Peyer's patch (tissue), 4 donors: ENCODE measurements around the gene ZNF385A.

Experiments used
- CTCF ChIP-seq, 6 experiments: fragments of 450-650 bp in 4 of 6; fragments of 200-600 bp in 2 of 6; sonication (generic) in 1 of 6; IDR thresholded peaks; one replicate each; pipeline ENCODE4 v1.5.1; 2017 to 2019; ENCODE audit warnings: antibody characterized with exemption in 6 of 6, mild to moderate bottlenecking in 3 of 6, moderate library complexity in 1 of 6
- POLR2A ChIP-seq, 2 donors: fragments of 450-650 bp; IDR thresholded peaks; one replicate each; pipeline ENCODE4 v1.5.1; 2017; ENCODE audit warnings: antibody characterized with exemption in 2 of 2, mild to moderate bottlenecking in 2 of 2, moderate library complexity in 2 of 2

GRCh38 chr12:54419088-54419887 lies 34.8 kb upstream of the ZNF385A start, which contains the start of gene ITGA5:
- TF ChIP-seq POLR2A (IDR thresholded peaks at IDR 0.05): peak in 1 of 2 donors; percentile 42
- no peak for TF ChIP-seq CTCF (IDR thresholded peaks at IDR 0.05)
